Colonic mucosa (tissue), 4 donors: ENCODE data around the gene C6orf89. TPM values are rescaled to one million over a fixed set of nuclear protein-coding genes. Genes with fewer than 3 reads are reported as not detected.

ENCODE experiments used
- DNase-seq: peaks from one replicate; pipeline ENCODE4 v3.0.0-alpha.2; 2020
- H3K27ac ChIP-seq: fragments of 200-600 bp; one replicate; pipeline ENCODE4 v1.8.0; 2021
- H3K27me3 ChIP-seq: fragments of 200-600 bp; one replicate; pipeline ENCODE4 v1.8.0; 2021
- H3K36me3 ChIP-seq: fragments of 200-600 bp; one replicate; pipeline ENCODE4 v1.8.0; 2021
- H3K4me1 ChIP-seq: fragments of 200-600 bp; one replicate; pipeline ENCODE4 v1.8.0; 2021; ENCODE audit warnings: mild to moderate bottlenecking
- H3K4me3 ChIP-seq: fragments of 200-600 bp; one replicate; pipeline ENCODE4 v1.8.0; 2021
- H3K9ac ChIP-seq, 2 donors: one replicate each; pipeline ENCODE4 v1.7.0; 2013; ENCODE audit warnings: control low read depth in 2 of 2, low read depth in 2 of 2, low read length in 2 of 2
- H3K9me3 ChIP-seq: fragments of 200-600 bp; one replicate; pipeline ENCODE4 v1.8.0; 2021
- CTCF ChIP-seq: fragments of 200-600 bp; IDR thresholded peaks from one replicate; pipeline ENCODE4 v1.8.0; 2022; ENCODE audit warnings: antibody characterized with exemption, mild to moderate bottlenecking
- intact Hi-C: fragments of 100-400 bp; cut with DNase I; formaldehyde crosslinking; loops from one replicate; pipeline ENCODE4 v1.14.1; 2022
- total RNA-seq, 2 donors: library from RNA; stranded (reverse); fragmentation: NEBNext Ultra II Directional in 1 of 2; extraction: Animal tissue kit (Norgen Biotek cat#: 25700) in 1 of 2; gene quantifications; one replicate each; pipeline ENCODE4 v1.2.1, GENCODE V29; 2021
- donor health status: healthy.
- donor health status: DM: no; HTN: no; CAD: no.
- donor health status: DM: no; HTN: no; CAD: no.

Gene C6orf89
- total RNA-seq, 2 donors from 2014 or later = 46.3 to 49.5 TPM

- intact Hi-C loops = no loop called here
- Histone ChIP-seq H3K4me3 (no peak overlapping the region), H3K36me3 (peaks cover 37% of the 10 kb centered on the region), H3K4me1 (no peaks in the 10 kb centered on the region), H3K27ac (no peak overlapping the region), H3K27me3 (no peaks in the 10 kb centered on the region), H3K9me3 (no peaks in the 10 kb centered on the region), H3K9ac (no peak overlapping the region)
- DNase-seq = no peak
- no peak for TF ChIP-seq CTCF
These were observed 85.4 kb downstream of the C6orf89 start for GRCh38 chr6:36970892-36971842.

GRCh38 chr6:36971921-36972673 is 86.3 kb downstream of the C6orf89 start:
- Histone ChIP-seq H3K9ac (no peak overlapping the region), H3K27me3 (no peaks in the 10 kb centered on the region), H3K4me3 (no peak overlapping the region), H3K4me1 (no peaks in the 10 kb centered on the region), H3K9me3 (no peaks in the 10 kb centered on the region), H3K36me3 (peaks cover 40% of the 10 kb centered on the region), H3K27ac (no peak overlapping the region)
- intact Hi-C loops = no loop called here
- DNase-seq = no peak
- TF ChIP-seq CTCF = no peak

GRCh38 chr6:36973190-36973589 is 87.4 kb downstream of the C6orf89 start:
- no peak for DNase-seq
- no peak for TF ChIP-seq CTCF
- Histone ChIP-seq H3K27ac (no peak overlapping the region), H3K4me3 (no peak overlapping the region), H3K9me3 (no peaks in the 10 kb centered on the region), H3K36me3 (peaks cover 51% of the 10 kb centered on the region), H3K9ac (no peak overlapping the region), H3K27me3 (no peaks in the 10 kb centered on the region), H3K4me1 (no peaks in the 10 kb centered on the region)
- intact Hi-C loops = no loop called here

GRCh38 chr6:36973647-36974046 is 87.9 kb downstream of the C6orf89 start:
- no peak for TF ChIP-seq CTCF
- intact Hi-C loops = no loop called here
- Histone ChIP-seq H3K4me3 (no peak overlapping the region), H3K27me3 (no peaks in the 10 kb centered on the region), H3K9ac (no peak overlapping the region), H3K9me3 (no peaks in the 10 kb centered on the region), H3K36me3 (peaks cover 53% of the 10 kb centered on the region), H3K27ac (no peak overlapping the region), H3K4me1 (no peaks in the 10 kb centered on the region)
- DNase-seq = no peak

GRCh38 chr6:36975231-36976006 is 89.7 kb downstream of the C6orf89 start:
- DNase-seq = no peak
- TF ChIP-seq CTCF = no peak
- H3K9me3 ChIP-seq = no peaks in the 10 kb centered on the region
- no peak overlapping the region for H3K9ac ChIP-seq
- no peak overlapping the region for H3K27ac ChIP-seq
- no peak overlapping the region for H3K4me3 ChIP-seq
- H3K27me3 ChIP-seq = no peaks in the 10 kb centered on the region
- H3K4me1 ChIP-seq = no peaks in the 10 kb centered on the region
- intact Hi-C loops = loop anchor here (5.0 kb wide), 1 partner anchor 78 kb away; no protein-coding TSS in a partner anchor
- peaks cover 47% of the 10 kb centered on the region for H3K36me3 ChIP-seq
